Esophagus muscularis mucosa (tissue), 4 donors: Measurements from ENCODE around the gene CACNA2D3.

ENCODE experiments used
- CTCF ChIP-seq, 3 experiments: fragments of 200-600 bp in 2 of 3; fragments of 450-650 bp in 1 of 3; sonication (generic) in 2 of 3; IDR thresholded peaks; one replicate each; pipeline ENCODE4 v1.5.1; 2017 to 2019; ENCODE audit warnings: antibody characterized with exemption in 3 of 3, mild to moderate bottlenecking in 2 of 3, moderate library complexity in 1 of 3
- EP300 ChIP-seq: sonication (generic); formaldehyde crosslinking; IDR thresholded peaks from one replicate; pipeline ENCODE4 v1.6.1; 2017; ENCODE audit warnings: antibody characterized with exemption
- POLR2A ChIP-seq: fragments of 450-650 bp; IDR thresholded peaks from one replicate; pipeline ENCODE4 v1.6.1; 2017; ENCODE audit warnings: antibody characterized with exemption, moderate library complexity, mild to moderate bottlenecking, low read depth
- POLR2AphosphoS5 ChIP-seq, 2 donors: sonication (generic); formaldehyde crosslinking; IDR thresholded peaks; one replicate each; pipeline ENCODE4 v1.6.1; 2017; ENCODE audit warnings: antibody characterized with exemption in 2 of 2

GRCh38 chr3:54311211-54311747, 188.9 kb downstream of the CACNA2D3 start:
- TF ChIP-seq CTCF (IDR thresholded peaks at IDR 0.05): no peak
- no peak for TF ChIP-seq POLR2A
- no peak for TF ChIP-seq EP300
- no peak for TF ChIP-seq POLR2AphosphoS5 (IDR thresholded peaks at IDR 0.05)
